ENCODE data around the gene MEIKIN.

DNA sequence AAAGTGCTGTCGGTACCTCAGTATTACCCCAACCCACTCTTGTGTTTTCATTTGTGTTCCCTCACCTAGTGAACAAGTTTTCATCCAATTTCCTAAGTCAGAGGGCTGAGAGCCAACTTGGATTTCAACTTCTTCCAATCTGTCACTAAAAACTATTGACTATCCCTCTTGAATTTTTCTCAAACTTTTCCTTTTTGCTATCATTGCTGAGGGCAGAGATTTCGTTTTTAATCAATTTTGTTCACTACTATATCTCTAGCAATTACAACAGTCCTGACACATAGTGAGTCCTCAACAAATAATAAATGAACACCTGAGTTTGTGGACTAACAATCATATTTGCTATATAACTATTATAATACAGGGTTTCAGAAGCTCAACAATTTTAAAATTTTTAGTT, 29.0 kb downstream of the MEIKIN start:
- TF ChIP-seq RXRA (IDR thresholded peaks at IDR 0.05) (no peak), MAX (IDR thresholded peaks at IDR 0.05) (no peak), ATF3 (IDR thresholded peaks at IDR 0.05) (no peak)
- TF ChIP-seq, protein P1, sequence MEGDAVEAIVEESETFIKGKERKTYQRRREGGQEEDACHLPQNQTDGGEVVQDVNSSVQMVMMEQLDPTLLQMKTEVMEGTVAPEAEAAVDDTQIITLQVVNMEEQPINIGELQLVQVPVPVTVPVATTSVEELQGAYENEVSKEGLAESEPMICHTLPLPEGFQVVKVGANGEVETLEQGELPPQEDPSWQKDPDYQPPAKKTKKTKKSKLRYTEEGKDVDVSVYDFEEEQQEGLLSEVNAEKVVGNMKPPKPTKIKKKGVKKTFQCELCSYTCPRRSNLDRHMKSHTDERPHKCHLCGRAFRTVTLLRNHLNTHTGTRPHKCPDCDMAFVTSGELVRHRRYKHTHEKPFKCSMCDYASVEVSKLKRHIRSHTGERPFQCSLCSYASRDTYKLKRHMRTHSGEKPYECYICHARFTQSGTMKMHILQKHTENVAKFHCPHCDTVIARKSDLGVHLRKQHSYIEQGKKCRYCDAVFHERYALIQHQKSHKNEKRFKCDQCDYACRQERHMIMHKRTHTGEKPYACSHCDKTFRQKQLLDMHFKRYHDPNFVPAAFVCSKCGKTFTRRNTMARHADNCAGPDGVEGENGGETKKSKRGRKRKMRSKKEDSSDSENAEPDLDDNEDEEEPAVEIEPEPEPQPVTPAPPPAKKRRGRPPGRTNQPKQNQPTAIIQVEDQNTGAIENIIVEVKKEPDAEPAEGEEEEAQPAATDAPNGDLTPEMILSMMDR (IDR thresholded peaks at IDR 0.05; ENCODE audit: low read depth, low read length, missing input control), result no peak
